ENCODE data around the gene TARBP2. TPM values are rescaled to one million over a fixed set of nuclear protein-coding genes. Genes with fewer than 3 reads are reported as not detected.

Gene TARBP2
- total RNA-seq, 1 experiment from 2014 or later: 26.4 TPM

GRCh38 chr12:53507603-53507885 lies 6.5 kb downstream of the TARBP2 start:
- BruUV-seq (replicated peaks): no TSS peak

DNA sequence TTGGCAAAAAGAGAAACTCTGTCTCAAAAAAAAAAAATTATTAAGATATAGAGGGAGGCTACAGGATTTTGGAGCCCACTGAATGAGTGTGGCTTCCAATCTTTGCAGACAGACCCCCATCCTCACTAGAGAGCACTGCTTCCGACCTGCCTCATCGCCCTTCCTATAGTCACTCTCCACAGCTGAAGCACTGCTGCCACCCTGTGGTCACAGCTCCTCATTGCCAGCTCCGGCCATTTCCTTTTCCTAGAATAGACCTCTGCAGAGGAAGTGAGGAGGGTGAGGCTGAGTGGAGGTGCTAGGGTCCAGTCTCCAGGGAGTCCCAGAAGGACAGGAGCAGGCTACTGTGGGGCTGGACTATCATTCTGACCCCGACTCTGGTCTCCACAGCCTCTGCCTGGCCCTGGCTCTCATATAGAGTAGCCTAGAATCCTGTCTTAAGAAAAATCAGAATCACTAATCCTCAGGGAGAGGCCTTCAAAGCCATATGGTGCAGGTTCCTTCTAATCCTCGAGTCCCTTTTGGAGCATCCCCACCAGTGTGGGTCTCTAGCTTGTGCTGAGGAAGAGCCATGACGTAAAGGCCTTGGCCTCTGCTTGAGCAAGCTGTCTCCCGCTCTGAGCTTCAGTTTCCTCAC lies 7.6 kb downstream of the TARBP2 start:
- H3K27me3 Mint-ChIP-seq (ENCODE audit: insufficient read depth, unreplicated experiment): no peaks in the 10 kb centered on the region
- H3K4me3 Mint-ChIP-seq (ENCODE audit: unreplicated experiment): no peak overlapping the region
- ChIA-PET POLR2A (interaction anchor here (0.6 to 5.3 kb wide), 17 partner anchors 8 to 307 kb away, joined by 3 to 33 read pairs (median 5); partner anchors contain the start of genes AAAS, ATP5MC2, MAP3K12 and PRR13), CTCF (interaction anchor here (0.6 to 4.3 kb wide), 34 partner anchors 8 to 843 kb away, joined by 3 to 93 read pairs (median 4); partner anchors contain the start of genes AAAS, PRR13 and TARBP2)
- no TSS peak for BruUV-seq (replicated peaks)
- peak; percentile 85 for DNase-seq (ENCODE audit: unreplicated experiment)
- H3K27ac Mint-ChIP-seq (ENCODE audit: low read depth, unreplicated experiment): no peak overlapping the region
- peaks cover 81% of the 10 kb centered on the region for H3K36me3 Mint-ChIP-seq (ENCODE audit: insufficient read depth, unreplicated experiment)
- TF ChIP-seq, protein P1, sequence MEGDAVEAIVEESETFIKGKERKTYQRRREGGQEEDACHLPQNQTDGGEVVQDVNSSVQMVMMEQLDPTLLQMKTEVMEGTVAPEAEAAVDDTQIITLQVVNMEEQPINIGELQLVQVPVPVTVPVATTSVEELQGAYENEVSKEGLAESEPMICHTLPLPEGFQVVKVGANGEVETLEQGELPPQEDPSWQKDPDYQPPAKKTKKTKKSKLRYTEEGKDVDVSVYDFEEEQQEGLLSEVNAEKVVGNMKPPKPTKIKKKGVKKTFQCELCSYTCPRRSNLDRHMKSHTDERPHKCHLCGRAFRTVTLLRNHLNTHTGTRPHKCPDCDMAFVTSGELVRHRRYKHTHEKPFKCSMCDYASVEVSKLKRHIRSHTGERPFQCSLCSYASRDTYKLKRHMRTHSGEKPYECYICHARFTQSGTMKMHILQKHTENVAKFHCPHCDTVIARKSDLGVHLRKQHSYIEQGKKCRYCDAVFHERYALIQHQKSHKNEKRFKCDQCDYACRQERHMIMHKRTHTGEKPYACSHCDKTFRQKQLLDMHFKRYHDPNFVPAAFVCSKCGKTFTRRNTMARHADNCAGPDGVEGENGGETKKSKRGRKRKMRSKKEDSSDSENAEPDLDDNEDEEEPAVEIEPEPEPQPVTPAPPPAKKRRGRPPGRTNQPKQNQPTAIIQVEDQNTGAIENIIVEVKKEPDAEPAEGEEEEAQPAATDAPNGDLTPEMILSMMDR (IDR thresholded peaks at IDR 0.05; ENCODE audit: unreplicated experiment): peak; percentile 88
- intact Hi-C loops (cut with micrococcal nuclease): loop anchor here (1.0 kb wide), 2 partner anchors 156 to 184 kb away; no protein-coding TSS in a partner anchor
- no peaks in the 10 kb centered on the region for H3K9me3 Mint-ChIP-seq (ENCODE audit: unreplicated experiment)
- peaks cover 5% of the 10 kb centered on the region for H3K4me1 Mint-ChIP-seq (ENCODE audit: insufficient read depth, unreplicated experiment)

More at GRCh38 chr12:53507603-53507885, 6.5 kb downstream of the TARBP2 start:
- ChIA-PET CTCF (interaction anchor here (0.5 to 4.3 kb wide), 13 partner anchors 8 to 460 kb away, joined by 3 to 93 read pairs (median 6); partner anchors contain the start of genes AAAS and SP7), POLR2A (interaction anchor here (1.4 kb wide), 1 partner anchor 80 kb away, joined by 5 read pairs; no protein-coding TSS in a partner anchor)
- H3K27me3 Mint-ChIP-seq (ENCODE audit: insufficient read depth, unreplicated experiment): no peaks in the 10 kb centered on the region
- intact Hi-C loops (cut with micrococcal nuclease): no loop called here
- DNase-seq (ENCODE audit: unreplicated experiment): no peak
- TF ChIP-seq, protein P1 (IDR thresholded peaks at IDR 0.05; ENCODE audit: unreplicated experiment): no peak
- H3K36me3 Mint-ChIP-seq (ENCODE audit: insufficient read depth, unreplicated experiment): peaks cover 70% of the 10 kb centered on the region
- H3K4me1 Mint-ChIP-seq (ENCODE audit: insufficient read depth, unreplicated experiment): peaks cover 5% of the 10 kb centered on the region
- H3K27ac Mint-ChIP-seq (ENCODE audit: low read depth, unreplicated experiment): no peak overlapping the region
- H3K9me3 Mint-ChIP-seq (ENCODE audit: unreplicated experiment): no peaks in the 10 kb centered on the region
- H3K4me3 Mint-ChIP-seq (ENCODE audit: unreplicated experiment): no peak overlapping the region

DNA sequence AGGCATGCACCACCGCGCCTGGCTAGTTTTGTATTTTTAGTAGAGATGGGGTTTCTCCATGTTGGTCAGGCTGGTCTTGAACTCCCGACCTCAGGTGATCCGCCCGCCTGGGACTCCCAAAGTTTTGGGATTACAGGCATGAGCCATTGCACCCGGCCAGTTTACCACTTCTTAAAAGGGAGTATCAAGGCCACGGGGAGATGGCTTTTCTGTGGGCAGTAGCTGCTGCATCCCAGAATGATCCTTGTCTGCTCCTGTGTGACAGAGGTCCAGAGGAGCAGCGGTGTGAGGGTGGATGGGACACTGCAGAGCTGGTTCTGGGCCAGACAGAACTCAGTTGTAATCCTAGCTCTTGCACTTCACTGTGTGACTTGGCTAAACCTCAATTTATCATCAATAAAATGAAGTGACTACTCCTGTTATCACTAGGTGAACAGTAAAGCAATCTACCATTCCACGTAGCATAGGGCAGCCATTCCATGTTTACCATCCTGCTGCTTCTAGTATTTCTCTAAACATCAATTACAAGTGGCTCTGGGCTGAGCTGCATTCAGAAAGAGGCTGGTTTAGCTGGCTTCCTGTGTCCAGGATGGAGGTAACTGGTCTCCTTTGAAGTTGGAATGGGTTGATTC lies 9.2 kb downstream of the TARBP2 start:
- TF ChIP-seq, protein P1 (IDR thresholded peaks at IDR 0.05; ENCODE audit: unreplicated experiment): no peak
- no peaks in the 10 kb centered on the region for H3K9me3 Mint-ChIP-seq (ENCODE audit: unreplicated experiment)
- ChIA-PET POLR2A (interaction anchor here (0.6 to 5.3 kb wide), 5 partner anchors 10 to 185 kb away, joined by 3 to 33 read pairs (median 3); partner anchors contain the start of genes MAP3K12 and TARBP2), CTCF (interaction anchor here (0.7 to 4.3 kb wide), 6 partner anchors 9 to 189 kb away, joined by 3 to 93 read pairs (median 16); partner anchors contain the start of genes AAAS and TARBP2)
- peaks cover 5% of the 10 kb centered on the region for H3K4me1 Mint-ChIP-seq (ENCODE audit: insufficient read depth, unreplicated experiment)
- BruUV-seq (replicated peaks): no TSS peak
- DNase-seq (ENCODE audit: unreplicated experiment): no peak
- peaks cover 85% of the 10 kb centered on the region for H3K36me3 Mint-ChIP-seq (ENCODE audit: insufficient read depth, unreplicated experiment)
- no peak overlapping the region for H3K4me3 Mint-ChIP-seq (ENCODE audit: unreplicated experiment)
- intact Hi-C loops (cut with micrococcal nuclease): no loop called here
- H3K27ac Mint-ChIP-seq (ENCODE audit: low read depth, unreplicated experiment): no peak overlapping the region
- H3K27me3 Mint-ChIP-seq (ENCODE audit: insufficient read depth, unreplicated experiment): no peaks in the 10 kb centered on the region

DNA sequence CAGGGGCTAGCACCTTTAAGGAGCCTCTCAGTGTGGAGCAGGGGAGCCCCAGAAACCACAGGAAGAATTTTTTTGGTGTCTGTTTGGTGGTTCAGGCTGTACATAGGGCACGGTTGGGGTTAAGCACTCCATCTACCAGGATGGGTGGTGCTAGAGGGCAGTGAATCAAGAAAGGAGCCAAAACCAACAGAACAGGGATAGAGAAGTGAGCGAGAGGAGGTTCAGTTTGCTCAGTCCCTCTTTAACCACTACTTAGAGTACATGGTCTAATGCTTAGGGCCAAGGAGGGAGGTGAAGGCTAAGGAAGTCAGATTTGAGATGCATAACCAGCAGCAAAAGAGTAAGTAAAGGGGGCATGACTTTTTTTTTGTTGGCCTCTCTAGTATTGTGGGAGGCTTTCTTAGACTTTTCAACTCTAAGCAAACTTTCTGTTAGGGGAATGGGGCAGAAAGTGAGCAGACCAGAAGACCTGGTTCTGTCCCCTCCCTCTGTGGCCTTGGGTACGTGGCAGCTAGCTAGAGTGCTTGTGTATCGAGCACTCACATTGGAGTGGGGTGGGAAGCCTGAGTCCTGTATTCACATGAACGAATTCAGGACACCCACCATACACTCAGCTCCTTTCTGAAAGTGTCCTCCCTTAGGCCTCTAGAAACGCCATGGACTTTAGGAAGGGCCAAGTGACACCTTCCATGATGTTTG lies 12.8 kb downstream of the TARBP2 start:
- POLR2A ChIA-PET: interaction anchor here (2.1 kb wide), 1 partner anchor 13 kb away, joined by 6 read pairs; the partner anchor contains the start of gene TARBP2
- Mint-ChIP-seq H3K36me3 (ENCODE audit: insufficient read depth, unreplicated experiment) (peaks cover 83% of the 10 kb centered on the region), H3K9me3 (ENCODE audit: unreplicated experiment) (no peaks in the 10 kb centered on the region), H3K27ac (ENCODE audit: low read depth, unreplicated experiment) (no peak overlapping the region), H3K4me1 (ENCODE audit: insufficient read depth, unreplicated experiment) (peaks cover under 1% of the 10 kb centered on the region), H3K27me3 (ENCODE audit: insufficient read depth, unreplicated experiment) (no peaks in the 10 kb centered on the region), H3K4me3 (ENCODE audit: unreplicated experiment) (no peak overlapping the region)
- CTCF ChIA-PET: interaction anchor here (0.8 to 1.2 kb wide), 2 partner anchors 9 to 182 kb away, joined by 3 to 4 read pairs; no protein-coding TSS in a partner anchor
- DNase-seq (ENCODE audit: unreplicated experiment): no peak
- TF ChIP-seq, protein P1 (IDR thresholded peaks at IDR 0.05; ENCODE audit: unreplicated experiment): no peak
- BruUV-seq (replicated peaks): no TSS peak
- intact Hi-C loops (cut with micrococcal nuclease): no loop called here

Measured in MCF 10A (cell line).